Breast epithelium (tissue), 3 donors: ENCODE results near the gene NCAPG2.

Experiments
- POLR2A ChIP-seq: fragments of 450-650 bp; IDR thresholded peaks from one replicate; pipeline ENCODE4 v1.6.1; 2016; ENCODE audit warnings: antibody characterized with exemption, mild to moderate bottlenecking, moderate library complexity
- TF ChIP-seq, protein P1 (sequence below), 3 donors: fragments of 450-650 bp; IDR thresholded peaks; one replicate each; pipeline ENCODE4 v1.5.1; 2016 to 2017; ENCODE audit warnings: antibody characterized with exemption in 3 of 3, mild to moderate bottlenecking in 3 of 3, moderate library complexity in 3 of 3

DNA sequence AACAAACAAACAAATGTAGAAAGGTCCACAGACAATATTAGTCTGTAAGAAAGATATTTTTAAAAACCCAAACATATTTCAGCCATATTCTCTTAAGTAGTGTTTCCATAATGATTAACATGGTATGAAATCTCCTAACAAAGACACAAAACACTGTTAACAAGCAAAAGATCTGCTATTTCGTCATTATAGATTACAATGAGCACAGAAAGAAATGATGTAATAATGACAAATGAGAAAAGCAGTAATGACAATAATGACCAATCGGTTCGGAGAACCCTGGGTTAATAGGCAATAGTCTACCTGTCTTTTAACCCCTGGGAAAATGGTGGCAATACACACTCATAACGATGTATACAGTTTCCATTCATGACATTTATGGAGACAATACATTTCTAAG, 39.5 kb upstream of the NCAPG2 start:
- TF ChIP-seq, protein P1, sequence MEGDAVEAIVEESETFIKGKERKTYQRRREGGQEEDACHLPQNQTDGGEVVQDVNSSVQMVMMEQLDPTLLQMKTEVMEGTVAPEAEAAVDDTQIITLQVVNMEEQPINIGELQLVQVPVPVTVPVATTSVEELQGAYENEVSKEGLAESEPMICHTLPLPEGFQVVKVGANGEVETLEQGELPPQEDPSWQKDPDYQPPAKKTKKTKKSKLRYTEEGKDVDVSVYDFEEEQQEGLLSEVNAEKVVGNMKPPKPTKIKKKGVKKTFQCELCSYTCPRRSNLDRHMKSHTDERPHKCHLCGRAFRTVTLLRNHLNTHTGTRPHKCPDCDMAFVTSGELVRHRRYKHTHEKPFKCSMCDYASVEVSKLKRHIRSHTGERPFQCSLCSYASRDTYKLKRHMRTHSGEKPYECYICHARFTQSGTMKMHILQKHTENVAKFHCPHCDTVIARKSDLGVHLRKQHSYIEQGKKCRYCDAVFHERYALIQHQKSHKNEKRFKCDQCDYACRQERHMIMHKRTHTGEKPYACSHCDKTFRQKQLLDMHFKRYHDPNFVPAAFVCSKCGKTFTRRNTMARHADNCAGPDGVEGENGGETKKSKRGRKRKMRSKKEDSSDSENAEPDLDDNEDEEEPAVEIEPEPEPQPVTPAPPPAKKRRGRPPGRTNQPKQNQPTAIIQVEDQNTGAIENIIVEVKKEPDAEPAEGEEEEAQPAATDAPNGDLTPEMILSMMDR (IDR thresholded peaks at IDR 0.05) = no peak
- TF ChIP-seq POLR2A = no peak
